Glutamatergic neuron (in vitro differentiated cells): ENCODE measurements around the gene PGAP2. TPM values are rescaled to one million over a fixed set of nuclear protein-coding genes. Genes with fewer than 3 reads are reported as not detected.
"Not testable (repeated sequence)": the region's sequence is repeated elsewhere in the genome, so short reads cannot be mapped to it uniquely, and the experiment has no call there.

Experiments used
- DNase-seq: peaks from one replicate; pipeline ENCODE4 v3.0.0; 2022
- H3K27ac Mint-ChIP-seq: one replicate; pipeline ENCODE4 v1.8.0; 2020; ENCODE audit warnings: mild to moderate bottlenecking, mixed read lengths, inconsistent platforms; ENCODE audit not compliant: unreplicated experiment
- H3K27me3 Mint-ChIP-seq: one replicate; pipeline ENCODE4 v1.8.0; 2020; ENCODE audit warnings: mild to moderate bottlenecking, moderate library complexity, mixed read lengths, inconsistent platforms; ENCODE audit not compliant: unreplicated experiment
- H3K36me3 Mint-ChIP-seq: one replicate; pipeline ENCODE4 v1.8.0; 2020; ENCODE audit warnings: mild to moderate bottlenecking, mixed read lengths, inconsistent platforms; ENCODE audit not compliant: unreplicated experiment
- H3K4me1 Mint-ChIP-seq: one replicate; pipeline ENCODE4 v1.8.0; 2020; ENCODE audit warnings: mild to moderate bottlenecking, low read depth, mixed read lengths, inconsistent platforms; ENCODE audit not compliant: unreplicated experiment
- H3K4me3 Mint-ChIP-seq: one replicate; pipeline ENCODE4 v1.8.0; 2020; ENCODE audit warnings: mild to moderate bottlenecking, mixed read lengths, inconsistent platforms; ENCODE audit not compliant: unreplicated experiment
- H3K9me3 Mint-ChIP-seq: one replicate; pipeline ENCODE4 v1.8.0; 2020; ENCODE audit warnings: mild to moderate bottlenecking, moderate library complexity, mixed read lengths, inconsistent platforms; ENCODE audit not compliant: unreplicated experiment
- CTCF ChIP-seq: fragments of 200-600 bp; sonication (generic); IDR thresholded peaks from one replicate; pipeline ENCODE4 v1.5.0; 2021; ENCODE audit not compliant: partially characterized antibody, unreplicated experiment
- total RNA-seq: library from RNA; stranded (reverse); fragmentation: NEBNext Ultra II Directional; extraction: Animal tissue kit (Norgen Biotek cat#: 25700); gene quantifications from one replicate; pipeline ENCODE4 v1.2.1, GENCODE V29; 2021; ENCODE audit not compliant: unreplicated experiment

The PGAP2 gene
- total RNA-seq, 1 donor from 2014 or later: 20.0 TPM

- H3K4me3 Mint-ChIP-seq: peak overlapping the region; percentile 87
Measured at GRCh38 chr11:3855808-3856491, 47.6 kb downstream of the PGAP2 start.

GRCh38 chr11:3856856-3857553 lies 48.6 kb downstream of the PGAP2 start:
- H3K4me3 Mint-ChIP-seq: peak overlapping the region; percentile 87
- H3K27ac Mint-ChIP-seq: no peak overlapping the region
- DNase-seq: no peak
- no peak for TF ChIP-seq CTCF
- H3K9me3 Mint-ChIP-seq: no peaks in the 10 kb centered on the region
- no peaks in the 10 kb centered on the region for H3K36me3 Mint-ChIP-seq
- no peaks in the 10 kb centered on the region for H3K4me1 Mint-ChIP-seq
- peaks cover 3% of the 10 kb centered on the region for H3K27me3 Mint-ChIP-seq

More at GRCh38 chr11:3855808-3856491, 47.6 kb downstream of the PGAP2 start:
- H3K27ac Mint-ChIP-seq: no peak overlapping the region
- H3K9me3 Mint-ChIP-seq: no peaks in the 10 kb centered on the region
- DNase-seq: peak; percentile 54
- H3K4me1 Mint-ChIP-seq: no peaks in the 10 kb centered on the region
- H3K27me3 Mint-ChIP-seq: peaks cover 3% of the 10 kb centered on the region
- no peaks in the 10 kb centered on the region for H3K36me3 Mint-ChIP-seq
- TF ChIP-seq CTCF: no peak

GRCh38 chr11:3857628-3858027 lies 49.3 kb downstream of the PGAP2 start:
- Mint-ChIP-seq H3K27me3 (peaks cover 3% of the 10 kb centered on the region), H3K9me3 (no peaks in the 10 kb centered on the region), H3K36me3 (no peaks in the 10 kb centered on the region), H3K4me3 (no peak overlapping the region), H3K27ac (no peak overlapping the region), H3K4me1 (no peaks in the 10 kb centered on the region)
- DNase-seq: no peak
- no peak for TF ChIP-seq CTCF

- no peak for DNase-seq
- Mint-ChIP-seq H3K4me3 (no peak overlapping the region), H3K27ac (no peak overlapping the region), H3K36me3 (no peaks in the 10 kb centered on the region), H3K9me3 (no peaks in the 10 kb centered on the region), H3K4me1 (no peaks in the 10 kb centered on the region), H3K27me3 (peaks cover 3% of the 10 kb centered on the region)
- TF ChIP-seq CTCF: no peak
Measured at GRCh38 chr11:3859373-3859881, 51.1 kb downstream of the PGAP2 start.

- Mint-ChIP-seq H3K4me1 (no peaks in the 10 kb centered on the region), H3K36me3 (no peaks in the 10 kb centered on the region), H3K9me3 (no peaks in the 10 kb centered on the region), H3K27ac (no peak overlapping the region), H3K4me3 (no peak overlapping the region), H3K27me3 (peaks cover 3% of the 10 kb centered on the region)
- no peak for TF ChIP-seq CTCF
- DNase-seq: no peak
Measured at GRCh38 chr11:3860375-3860774, 52.0 kb downstream of the PGAP2 start.

- not testable (repeated sequence) for H3K36me3 Mint-ChIP-seq, H3K9me3 Mint-ChIP-seq, H3K27me3 Mint-ChIP-seq, H3K4me1 Mint-ChIP-seq, DNase-seq, H3K4me3 Mint-ChIP-seq, H3K27ac Mint-ChIP-seq
Measured at GRCh38 chr11:3860898-3861393, 52.6 kb downstream of the PGAP2 start.
